Omental fat pad (tissue), 4 donors: ENCODE measurements around the gene JUND. TPM values are rescaled to one million over a fixed set of nuclear protein-coding genes. Genes with fewer than 3 reads are reported as not detected.
A peak's percentile ranks its signal among the peaks of the same experiment; 100 is the strongest.

ENCODE experiments used
- ATAC-seq: fragments of 150-250 bp; one replicate; pipeline ENCODE4 v1.9.1; 2016; ENCODE audit warnings: mild to moderate bottlenecking, moderate library complexity; ENCODE audit not compliant: low FRiP score
- DNase-seq: peaks from one replicate; pipeline ENCODE4 v3.0.0-alpha.2; 2019; ENCODE audit warnings: low spot score
- CTCF ChIP-seq, 3 donors: fragments of 450-650 bp; IDR thresholded peaks; one replicate each; pipeline ENCODE4 v1.5.1; 2016 to 2017; ENCODE audit warnings: antibody characterized with exemption in 3 of 3, mild to moderate bottlenecking in 3 of 3, moderate library complexity in 2 of 3
- total RNA-seq, 4 donors: library from RNA; depleted of rRNA; stranded (reverse); fragments of >200 nt; gene quantifications; one replicate each; pipeline ENCODE4 v1.1.0, GENCODE V29; 2016

Gene JUND
- total RNA-seq, 4 donors from 2014 or later = 398 to 859 (median 623) TPM

GRCh38 chr19:18301718-18302111 is 20.3 kb upstream of the JUND start:
- no peak for TF ChIP-seq CTCF (IDR thresholded peaks at IDR 0.05)
- ATAC-seq (no peak), DNase-seq (no peak)

GRCh38 chr19:18300930-18301717 is 19.7 kb upstream of the JUND start:
- TF ChIP-seq CTCF (IDR thresholded peaks at IDR 0.05) = no peak
- no peak for DNase-seq
- peak; percentile 78 for ATAC-seq

GRCh38 chr19:18299654-18300053 is 18.2 kb upstream of the JUND start:
- no peak for ATAC-seq
- TF ChIP-seq CTCF (IDR thresholded peaks at IDR 0.05) = no peak
- DNase-seq = no peak

GRCh38 chr19:18298601-18299000 is 17.2 kb upstream of the JUND start:
- ATAC-seq = no peak

GRCh38 chr19:18297308-18297707 is 15.9 kb upstream of the JUND start:
- TF ChIP-seq CTCF (IDR thresholded peaks at IDR 0.05) = no peak
- ATAC-seq (no peak), DNase-seq (no peak)

More at GRCh38 chr19:18298601-18299000, 17.2 kb upstream of the JUND start:
- TF ChIP-seq CTCF (IDR thresholded peaks at IDR 0.05) = no peak
- DNase-seq = no peak

- ATAC-seq = no peak
- no peak for TF ChIP-seq CTCF (IDR thresholded peaks at IDR 0.05)
Measured at GRCh38 chr19:18295034-18295451, 13.6 kb upstream of the JUND start.

GRCh38 chr19:18294467-18294864 is 13.0 kb upstream of the JUND start:
- ATAC-seq (no peak), DNase-seq (no peak)
- TF ChIP-seq CTCF (IDR thresholded peaks at IDR 0.05) = no peak

More at GRCh38 chr19:18295034-18295451, 13.6 kb upstream of the JUND start:
- DNase-seq = no peak
